GM21723 (cell line): Measurements from ENCODE around the gene UAP1L1.
A peak's percentile ranks its signal among the peaks of the same experiment; 100 is the strongest.
"Not testable (repeated sequence)": the region's sequence is repeated elsewhere in the genome, so short reads cannot be mapped to it uniquely, and the experiment has no call there.

Experiments
- ATAC-seq: cut with Tn5 transposase; IDR thresholded peaks from one replicate; pipeline ENCODE4 v1.9.1; 2021; ENCODE audit warnings: mild to moderate bottlenecking, moderate library complexity; ENCODE audit not compliant: unreplicated experiment

UAP1L1 gene

GRCh38 chr9:137055385-137056364 is 21.6 kb upstream of the UAP1L1 start:
- no peak for ATAC-seq

GRCh38 chr9:137056739-137057415 is 20.4 kb upstream of the UAP1L1 start:
- no peak for ATAC-seq

- no peak for ATAC-seq
Measured at GRCh38 chr9:137057545-137057944, 19.8 kb upstream of the UAP1L1 start.

GRCh38 chr9:137058521-137059234 is 18.6 kb upstream of the UAP1L1 start:
- ATAC-seq, result no peak

- ATAC-seq, result no peak
Measured at GRCh38 chr9:137062384-137062783, 14.9 kb upstream of the UAP1L1 start.

- ATAC-seq, result not testable (repeated sequence)
Measured at GRCh38 chr9:137062798-137063197, 14.5 kb upstream of the UAP1L1 start.

- no peak for ATAC-seq
Measured at GRCh38 chr9:137063311-137064026, 13.8 kb upstream of the UAP1L1 start.

GRCh38 chr9:137064027-137064879 is 13.1 kb upstream of the UAP1L1 start:
- ATAC-seq, result no peak

GRCh38 chr9:137064880-137065164 is 12.5 kb upstream of the UAP1L1 start:
- ATAC-seq, result no peak

GRCh38 chr9:137065336-137065967 is 11.9 kb upstream of the UAP1L1 start:
- ATAC-seq, result no peak

GRCh38 chr9:137066096-137066861 is 11.0 kb upstream of the UAP1L1 start:
- no peak for ATAC-seq

GRCh38 chr9:137067860-137068538 is 9.3 kb upstream of the UAP1L1 start:
- peak; percentile 47 for ATAC-seq

- no peak for ATAC-seq
Measured at GRCh38 chr9:137068539-137069507, 8.5 kb upstream of the UAP1L1 start.

- ATAC-seq, result peak; percentile 19
Measured at GRCh38 chr9:137069508-137070091, 7.7 kb upstream of the UAP1L1 start.

GRCh38 chr9:137070201-137070905 is 7.0 kb upstream of the UAP1L1 start, which contains the start of gene SAPCD2:
TSS of gene SAPCD2 (minus strand) at chr9:137070557. CDS start at chr9:137070460, 97 bp downstream.
- peak; percentile 63 for ATAC-seq

GRCh38 chr9:137070906-137071275 is 6.4 kb upstream of the UAP1L1 start:
- ATAC-seq, result no peak
